Astrocyte of the hippocampus (primary cell): ENCODE data around the gene ANKRD11.

Source experiments
- DNase-seq: peaks from one replicate; pipeline ENCODE4 v3.0.0; 2011; ENCODE audit warnings: low read depth, low spot score

Gene ANKRD11

DNA sequence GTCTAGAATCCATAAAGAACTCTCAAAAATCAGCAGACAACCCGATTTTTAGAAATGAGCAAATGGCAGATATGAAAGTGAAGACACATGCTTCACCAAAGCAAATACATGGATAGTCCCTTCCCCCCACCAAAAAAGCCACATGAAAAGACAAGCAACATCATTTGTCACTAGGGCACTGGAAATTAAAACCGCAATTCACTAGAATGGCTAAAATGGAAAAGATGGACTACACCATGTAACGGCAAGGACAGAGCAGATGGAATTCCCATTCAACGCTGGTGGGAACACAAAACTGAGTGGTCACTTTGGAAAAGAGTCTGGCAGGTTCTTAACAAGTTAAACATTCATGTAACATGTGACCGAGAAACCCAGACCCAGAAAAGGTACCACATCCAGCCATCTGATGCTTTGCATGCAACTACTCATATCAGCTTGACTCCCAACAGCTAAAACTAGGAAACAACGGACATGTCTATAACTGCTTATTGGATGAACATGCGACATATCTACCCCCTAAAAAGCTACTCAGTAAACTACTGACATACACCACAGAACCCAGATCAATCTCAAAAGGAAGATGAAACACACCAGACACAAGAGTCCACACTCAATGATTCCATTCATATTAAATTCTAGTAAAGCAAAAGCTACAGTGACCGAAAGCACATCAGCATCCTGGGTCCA lies 140.3 kb downstream of the ANKRD11 start:
- DNase-seq = no peak

DNA sequence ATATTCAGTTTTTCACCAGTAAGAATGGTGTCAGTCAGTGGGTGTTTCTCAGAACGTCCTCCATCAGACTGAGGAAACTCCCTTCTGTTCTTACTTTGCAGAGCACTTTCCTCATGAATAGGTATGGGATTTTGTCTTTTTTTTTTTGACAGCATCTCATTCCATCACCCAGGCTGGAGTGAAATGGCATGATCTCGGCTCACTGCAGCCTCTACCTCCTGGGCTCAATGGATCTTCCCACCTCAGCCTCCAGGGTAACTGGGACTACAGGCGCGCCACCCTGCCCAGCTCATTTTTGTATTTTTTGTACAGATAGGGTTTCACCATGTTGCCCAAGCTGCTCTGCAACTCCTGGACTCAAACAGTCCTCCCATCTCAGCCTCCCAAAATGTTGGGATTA lies 142.6 kb downstream of the ANKRD11 start:
- DNase-seq = no peak

- DNase-seq = no peak
These were observed 143.5 kb downstream of the ANKRD11 start for GRCh38 chr16:89346869-89347268.

DNA sequence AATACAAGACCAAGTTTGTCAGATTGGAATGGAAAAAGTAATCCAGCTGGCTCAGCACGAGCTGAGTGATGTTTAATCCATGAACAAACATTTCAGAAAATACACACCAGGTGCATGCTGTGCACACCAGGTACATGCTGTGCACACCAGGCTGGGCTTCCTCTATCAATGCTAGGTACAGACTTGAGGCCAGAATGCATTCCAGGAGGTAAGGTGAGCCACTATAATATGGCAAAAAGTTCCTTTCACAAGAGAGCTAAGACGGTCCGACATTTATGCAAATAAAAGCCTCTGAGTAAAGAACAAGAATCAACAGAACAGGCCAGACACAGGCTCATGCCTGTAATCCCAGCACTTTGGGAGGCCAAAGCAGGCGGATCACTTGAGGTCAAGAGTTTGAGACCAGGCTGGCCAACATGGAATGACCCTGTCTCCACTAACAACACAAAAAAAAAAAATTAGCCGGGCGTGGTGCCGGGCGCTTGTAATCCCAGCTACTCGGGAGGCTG lies 144.7 kb downstream of the ANKRD11 start:
- no peak for DNase-seq

- DNase-seq = no peak
These were observed 145.3 kb downstream of the ANKRD11 start for GRCh38 chr16:89344846-89345611.

GRCh38 chr16:89344458-89344834 lies 145.9 kb downstream of the ANKRD11 start:
- DNase-seq = no peak

DNA sequence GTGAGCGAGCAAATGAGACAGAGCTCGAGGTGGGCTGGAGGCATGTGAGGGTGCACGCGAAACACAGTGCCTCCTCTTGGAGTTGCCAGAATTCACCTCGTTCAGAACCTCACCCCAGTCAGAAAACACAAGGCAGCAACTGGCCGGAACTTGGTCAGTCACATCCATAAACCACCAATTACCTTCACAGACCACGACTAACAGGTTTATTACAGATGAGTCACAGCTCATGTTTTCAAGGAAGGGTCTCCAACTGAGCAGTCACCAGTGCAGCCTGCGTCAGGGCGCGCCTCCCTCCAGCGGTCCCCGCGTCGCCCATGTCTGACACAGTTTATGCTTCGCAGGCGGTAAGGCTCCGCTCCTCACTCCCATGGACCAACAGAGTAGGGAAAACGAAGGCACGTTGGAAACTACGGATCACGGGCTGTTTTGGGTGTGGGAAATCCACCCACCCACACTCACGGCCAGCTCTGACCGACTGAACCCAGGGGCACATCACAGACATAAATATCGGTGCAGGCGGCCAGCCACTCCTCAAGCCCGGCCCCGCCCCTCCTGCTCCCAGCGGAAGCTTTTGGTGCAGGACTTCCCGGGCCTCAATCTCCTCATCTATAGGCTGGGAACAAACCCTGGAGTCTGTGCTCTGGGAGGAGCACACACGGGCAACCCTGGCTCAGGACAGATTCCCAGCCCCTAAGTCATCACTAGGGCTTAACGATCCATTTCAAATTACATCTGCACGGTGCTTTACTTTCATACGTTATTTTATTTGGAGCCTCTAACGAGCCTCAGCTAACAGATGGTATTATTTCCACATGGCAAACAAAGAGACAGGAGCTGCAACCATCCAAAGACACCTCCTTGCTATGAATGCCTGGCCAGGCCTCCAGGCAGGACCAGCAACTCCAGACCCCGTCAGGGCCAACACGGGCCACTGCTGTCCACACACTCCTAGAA lies 146.6 kb downstream of the ANKRD11 start:
- peak; percentile 57 for DNase-seq

DNA sequence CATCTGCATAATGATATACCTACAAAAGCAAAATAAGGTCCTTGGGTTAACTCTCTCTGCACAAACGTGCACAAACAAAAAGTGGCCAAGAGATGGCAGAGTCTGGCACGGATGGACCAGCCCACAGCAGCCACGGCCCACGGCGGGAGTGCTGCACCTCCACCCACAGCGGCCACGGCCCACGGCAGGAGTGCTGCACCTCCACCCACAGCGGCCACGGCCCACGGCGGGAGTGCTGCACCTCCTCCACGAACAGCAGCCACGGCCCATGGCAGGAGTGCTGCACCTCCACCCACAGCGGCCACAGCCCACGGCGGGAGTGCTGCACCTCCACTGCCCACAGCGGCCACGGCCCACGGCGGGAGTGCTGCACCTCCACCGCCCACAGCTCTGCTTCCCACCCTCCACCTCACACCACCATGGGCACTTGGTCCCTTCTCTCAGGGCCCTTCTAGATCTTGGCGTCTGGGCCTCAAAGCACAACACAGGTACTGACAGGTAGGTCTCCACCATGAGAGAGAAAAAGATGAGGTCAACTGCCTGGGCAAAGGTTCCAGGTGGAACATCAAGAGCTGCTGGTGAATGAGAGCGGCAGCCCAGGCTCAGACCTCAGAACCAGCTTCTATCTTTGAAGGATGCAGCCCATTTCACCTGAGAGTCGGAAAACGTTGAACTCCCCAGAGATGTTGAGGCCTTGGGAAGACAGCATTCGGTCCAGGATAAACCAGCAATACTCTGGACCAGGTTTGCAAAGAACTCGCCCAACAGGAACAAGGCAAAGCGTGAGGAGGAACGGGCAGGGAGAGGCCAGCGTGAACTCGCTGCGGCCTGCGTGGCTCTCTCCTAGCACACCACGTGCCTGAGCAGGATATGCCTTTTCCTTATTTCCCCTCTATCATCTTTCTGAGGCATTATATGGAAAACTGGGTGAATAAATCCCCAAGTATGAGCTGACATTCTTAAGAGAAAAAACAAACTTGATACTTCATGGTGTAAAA lies 148.4 kb downstream of the ANKRD11 start:
- no peak for DNase-seq

DNA sequence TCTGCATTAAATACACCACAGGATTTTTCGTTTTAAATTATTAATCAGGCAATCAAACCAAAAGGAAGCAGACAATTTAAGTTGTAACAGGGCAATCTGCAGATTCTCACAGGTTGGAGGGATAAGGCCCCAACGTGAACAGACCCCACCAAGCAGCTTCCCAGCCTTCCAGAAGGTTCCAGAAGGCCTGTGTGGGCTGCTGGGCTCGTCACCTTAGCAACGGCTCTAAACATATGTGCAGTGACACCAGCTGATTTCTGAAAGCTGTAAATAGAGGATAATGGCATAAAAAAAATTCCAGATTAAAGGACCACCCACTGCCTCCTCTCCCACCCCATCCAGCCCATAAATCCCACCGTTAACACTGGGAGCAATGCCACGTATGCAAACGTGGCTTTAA lies 149.1 kb downstream of the ANKRD11 start:
- DNase-seq = no peak

GRCh38 chr16:89338863-89339262 lies 151.5 kb downstream of the ANKRD11 start:
- no peak for DNase-seq

- DNase-seq = no peak
These were observed 152.4 kb downstream of the ANKRD11 start for GRCh38 chr16:89337965-89338364.

GRCh38 chr16:89335803-89336485 lies 154.4 kb downstream of the ANKRD11 start:
- no peak for DNase-seq

DNA sequence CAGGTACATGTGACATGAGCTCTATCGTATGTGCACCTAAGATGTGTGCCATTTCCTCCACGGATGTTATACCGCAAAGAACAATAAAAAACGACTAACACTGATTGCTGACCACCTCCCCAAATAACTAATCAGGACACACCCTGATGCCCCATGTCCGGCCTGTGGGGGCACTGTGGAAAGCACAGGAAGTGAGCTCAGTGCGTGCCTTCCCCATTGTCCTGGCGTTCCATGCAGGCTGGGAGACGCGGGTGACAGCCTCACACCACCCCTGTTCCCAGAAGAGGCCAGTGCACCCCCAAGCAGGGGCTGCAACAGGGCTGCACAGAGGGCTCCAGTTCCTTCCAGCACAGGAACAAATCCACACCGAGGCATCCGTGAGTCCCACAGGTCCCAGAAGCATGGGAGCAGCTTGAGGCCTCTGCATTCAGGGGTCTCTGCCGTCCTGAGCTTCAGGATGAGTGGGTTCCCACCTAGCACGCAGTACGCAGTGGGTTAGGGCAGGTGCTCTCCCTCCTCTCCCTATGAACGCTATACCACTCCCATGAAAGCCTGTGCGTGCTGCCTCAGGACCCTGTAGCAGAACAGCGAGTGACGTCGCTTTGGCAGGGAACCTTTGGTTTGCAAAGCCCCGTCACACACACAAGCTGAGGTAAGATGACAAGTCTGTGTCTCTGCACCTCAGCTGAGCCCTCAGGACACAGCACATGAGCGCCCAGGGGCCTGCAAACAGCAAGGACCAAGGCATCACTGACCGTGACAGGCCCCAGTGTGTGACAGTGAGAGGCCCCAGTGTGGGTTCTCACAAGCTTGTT lies 155.2 kb downstream of the ANKRD11 start:
- DNase-seq = no peak

DNA sequence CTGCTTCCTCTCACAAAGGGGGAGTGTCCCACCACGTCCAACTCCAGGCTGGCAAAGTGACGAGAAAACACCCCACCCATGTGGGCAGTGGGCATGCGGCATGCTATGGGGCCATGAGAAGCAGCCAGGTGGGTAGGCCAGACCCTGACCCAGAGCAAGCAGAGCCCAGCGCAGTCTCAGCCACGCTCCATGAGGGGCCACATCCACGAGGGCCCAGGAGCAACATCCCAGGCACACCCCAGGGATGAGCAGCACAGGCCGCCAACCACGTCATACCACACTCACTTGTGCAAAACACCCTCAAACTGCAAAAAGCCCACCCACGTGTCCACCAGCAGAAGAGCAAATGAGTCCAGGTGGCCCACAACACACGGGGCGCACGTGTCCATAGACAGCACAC lies 155.9 kb downstream of the ANKRD11 start:
- DNase-seq = no peak

GRCh38 chr16:89334050-89334449 lies 156.3 kb downstream of the ANKRD11 start:
- DNase-seq = no peak

DNA sequence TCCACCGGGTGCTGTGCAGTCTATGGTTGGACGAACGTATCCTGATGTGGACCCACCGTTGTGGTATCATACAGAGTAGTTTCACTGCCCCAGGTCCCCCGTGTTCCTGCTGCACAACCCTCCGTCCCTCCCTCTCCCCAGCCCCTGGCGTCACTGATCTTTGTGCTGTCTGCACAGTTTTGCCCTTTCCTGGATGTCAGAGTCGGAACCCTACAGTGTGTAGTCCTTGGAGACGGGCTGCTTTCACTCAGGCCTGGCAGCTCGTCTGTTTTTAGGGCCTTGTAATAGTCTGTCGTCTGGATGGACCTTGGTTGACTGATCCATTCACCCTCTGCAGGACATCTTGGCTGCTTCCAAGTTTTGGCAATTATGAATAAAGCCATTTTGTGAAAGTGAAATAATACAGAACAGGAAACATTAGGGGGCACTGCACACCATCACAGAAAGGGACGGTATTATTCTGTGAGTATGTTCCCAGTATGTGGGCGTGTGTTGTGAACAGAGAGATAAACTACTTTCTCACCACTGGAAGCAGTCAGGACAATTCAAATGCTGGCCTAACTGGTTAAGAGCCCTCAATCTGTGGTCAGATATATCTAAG lies 156.9 kb downstream of the ANKRD11 start:
- peak; percentile 83 for DNase-seq

- DNase-seq = no peak
These were observed 157.5 kb downstream of the ANKRD11 start for GRCh38 chr16:89332902-89333245.

- DNase-seq = no peak
These were observed 158.0 kb downstream of the ANKRD11 start for GRCh38 chr16:89332243-89332901.
